CD14-positive monocyte (primary cell): ENCODE data around the gene SUGCT. TPM values are rescaled to one million over a fixed set of nuclear protein-coding genes. Genes with fewer than 3 reads are reported as not detected.

Source experiments
- DNase-seq, 3 donors: peaks; one replicate each; pipeline ENCODE4 v3.0.0-alpha.2; 2011 to 2022
- H2AFZ ChIP-seq: 2 replicates; pipeline ENCODE4 v1.6.0; 2012; ENCODE audit warnings: mild to moderate bottlenecking, low read depth, low read length, inconsistent platforms; ENCODE audit not compliant: insufficient read depth, poor library complexity, severe bottlenecking
- H3K27ac ChIP-seq, 2 donors: 1 replicate in 1 of 2; 2 replicates in 1 of 2; pipeline ENCODE4 v1.5.1; 2012 to 2013; ENCODE audit warnings: low read length in 2 of 2, control low read depth in 1 of 2, inconsistent platforms in 1 of 2, low read depth in 1 of 2, mild to moderate bottlenecking in 1 of 2
- H3K27me3 ChIP-seq, 2 donors: one replicate each; pipeline versions ENCODE4 v1.6.0 to v1.6.1; 2011 to 2013; ENCODE audit warnings: low read length in 2 of 2; ENCODE audit not compliant: control insufficient read depth in 2 of 2, insufficient read depth in 2 of 2
- H3K36me3 ChIP-seq, 2 donors: replicated peaks in 1 of 2; 1 replicate in 1 of 2; 2 replicates in 1 of 2; pipeline versions ENCODE4 v1.5.1 to v1.6.1; 2012 to 2013; ENCODE audit warnings: low read length in 2 of 2, control low read depth in 1 of 2, inconsistent platforms in 1 of 2, mild to moderate bottlenecking in 1 of 2; ENCODE audit not compliant: insufficient read depth in 2 of 2, control insufficient read depth in 1 of 2
- H3K4me1 ChIP-seq, 2 donors: 1 replicate in 1 of 2; 2 replicates in 1 of 2; pipeline versions ENCODE4 v1.5.1 to v1.6.1; 2012 to 2013; ENCODE audit warnings: low read length in 2 of 2, control low read depth in 1 of 2, inconsistent platforms in 1 of 2, mild to moderate bottlenecking in 1 of 2, moderate library complexity in 1 of 2; ENCODE audit not compliant: insufficient read depth in 2 of 2, control insufficient read depth in 1 of 2
- H3K4me2 ChIP-seq: replicated peaks from 2 replicates; pipeline ENCODE3; 2012; ENCODE audit warnings: low read length, moderate library complexity, mild to moderate bottlenecking; ENCODE audit not compliant: poor library complexity, severe bottlenecking; ENCODE audit errors: extremely low read depth
- H3K4me3 ChIP-seq, 3 experiments: fragments of 200-600 bp in 1 of 3; sonication (generic) in 1 of 3; replicated peaks in 1 of 3; 1 replicate in 2 of 3; 2 replicates in 1 of 3; pipeline ENCODE4 v1.5.1; 2011 to 2013; ENCODE audit warnings: low read length in 3 of 3, mild to moderate bottlenecking in 3 of 3, control low read depth in 2 of 3, low read depth in 2 of 3, inconsistent platforms in 1 of 3, moderate library complexity in 1 of 3
- H3K79me2 ChIP-seq: 2 replicates; pipeline ENCODE4 v1.6.0; 2012; ENCODE audit warnings: mild to moderate bottlenecking, control low read depth, inconsistent platforms, low read length, moderate library complexity; ENCODE audit not compliant: insufficient read depth
- H3K9ac ChIP-seq: 2 replicates; pipeline ENCODE4 v1.6.0; 2017; ENCODE audit warnings: low read length, mild to moderate bottlenecking; ENCODE audit not compliant: insufficient read depth, poor library complexity, severe bottlenecking
- H3K9me3 ChIP-seq, 2 donors: replicated peaks in 1 of 2; 1 replicate in 1 of 2; 2 replicates in 1 of 2; pipeline versions ENCODE4 v1.5.1 to v1.6.1; 2012 to 2013; ENCODE audit warnings: low read length in 2 of 2, control low read depth in 1 of 2; ENCODE audit not compliant: control insufficient read depth in 1 of 2, insufficient read depth in 1 of 2
- H4K20me1 ChIP-seq: 2 replicates; pipeline ENCODE4 v1.6.0; 2012; ENCODE audit warnings: mild to moderate bottlenecking, low read length, control low read depth, moderate library complexity; ENCODE audit not compliant: insufficient read depth
- H3K27ac Mint-ChIP-seq, 7 donors: one replicate each; pipeline ENCODE4 v1.8.0; 2020; ENCODE audit warnings: mild to moderate bottlenecking in 7 of 7, mixed read lengths in 7 of 7, moderate library complexity in 6 of 7, inconsistent platforms in 2 of 7
- H3K27me3 Mint-ChIP-seq, 3 donors: one replicate each; pipeline ENCODE4 v1.8.0; 2021 to 2022; ENCODE audit warnings: low read depth in 3 of 3, mild to moderate bottlenecking in 3 of 3, mixed read lengths in 3 of 3, moderate library complexity in 3 of 3, inconsistent platforms in 1 of 3
- H3K36me3 Mint-ChIP-seq, 2 donors: one replicate each; pipeline ENCODE4 v1.8.0; 2020; ENCODE audit warnings: mixed read lengths in 2 of 2, inconsistent platforms in 1 of 2, mild to moderate bottlenecking in 1 of 2
- H3K4me1 Mint-ChIP-seq: one replicate; pipeline ENCODE4 v1.8.0; 2020; ENCODE audit warnings: mild to moderate bottlenecking, mixed read lengths
- H3K4me3 Mint-ChIP-seq, 2 donors: one replicate each; pipeline ENCODE4 v1.8.0; 2020; ENCODE audit warnings: mild to moderate bottlenecking in 2 of 2, mixed read lengths in 2 of 2, moderate library complexity in 1 of 2
- H3K9me3 Mint-ChIP-seq, 7 donors: one replicate each; pipeline ENCODE4 v1.8.0; 2020 to 2022; ENCODE audit warnings: mixed read lengths in 7 of 7, mild to moderate bottlenecking in 6 of 7, moderate library complexity in 6 of 7, inconsistent platforms in 2 of 7
- WGBS: methylation state at CpG from one replicate; pipeline ENCODE4 v1.1.5; 2013; ENCODE audit warnings: missing lambda C conversion rate; ENCODE audit not compliant: insufficient coverage; 5-methylcytosine and 5-hydroxymethylcytosine counted together
- intact Hi-C, 2 donors: fragments of 100-400 bp; cut with micrococcal nuclease; formaldehyde crosslinking; loops; one replicate each; pipeline versions ENCODE4 v1.15.0 to v1.15.1; 2023
- polyA plus RNA-seq, 3 donors: library from polyadenylated mRNA; depleted of rRNA in 1 of 3; unstranded in 2 of 3; stranded (reverse) in 1 of 3; fragments of 300-500 nt in 2 of 3; fragments of >200 nt in 1 of 3; fragmentation: Illumina TruSeq in 2 of 3; gene quantifications; 1 replicate in 2 of 3; 2 replicates in 1 of 3; pipeline ENCODE4 v1.2.3, GENCODE V29; 2012 to 2021
- TF ChIP-seq, protein P1 (sequence below): fragments of 200-600 bp; IDR thresholded peaks from one replicate; pipeline ENCODE4 v1.8.0; 2022; ENCODE audit warnings: antibody characterized with exemption, mild to moderate bottlenecking

SUGCT gene
- polyA plus RNA-seq, 3 donors = not detected

DNA sequence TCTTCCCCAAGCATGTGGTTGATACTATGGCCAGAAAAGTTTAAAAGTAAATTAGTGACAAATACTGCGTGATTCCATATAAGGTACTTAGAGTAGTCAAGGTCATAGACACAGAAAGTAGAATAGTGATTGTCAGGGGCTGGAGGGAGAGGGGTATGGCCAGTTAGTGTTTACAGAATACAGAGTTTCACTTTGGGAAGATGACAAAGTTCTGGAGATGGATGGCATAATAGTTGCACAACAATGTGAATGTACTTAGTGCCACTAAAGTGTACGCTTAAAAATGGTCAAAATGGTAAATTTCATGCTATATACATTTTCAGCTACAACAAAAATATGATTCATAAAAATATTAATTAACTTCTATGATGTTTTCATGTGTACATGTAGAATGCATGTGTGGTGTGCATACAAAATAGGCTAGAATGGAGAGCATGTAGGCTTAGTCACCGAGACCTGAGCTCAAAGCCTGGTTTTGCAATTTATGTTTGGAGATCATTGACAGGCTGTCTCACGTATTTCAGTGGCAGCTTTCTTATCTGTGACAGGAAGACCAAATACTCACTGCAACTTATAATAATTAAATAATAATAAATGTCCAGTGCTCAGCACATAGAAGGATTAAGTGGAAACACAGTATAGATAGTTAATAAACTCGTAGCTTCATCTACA, 625.6 kb downstream of the SUGCT start:
- no peaks in the 10 kb centered on the region for H3K27me3 ChIP-seq
- Mint-ChIP-seq H3K27ac (no peak overlapping the region), H3K4me3 (no peak overlapping the region), H3K4me1 (no peaks in the 10 kb centered on the region), H3K27me3 (peaks cover 0 to 2% (median 0%) of the 10 kb centered on the region in 3 donors), H3K36me3 (no peaks in the 10 kb centered on the region), H3K9me3 (no peaks in the 10 kb centered on the region)
- TF ChIP-seq, protein P1, sequence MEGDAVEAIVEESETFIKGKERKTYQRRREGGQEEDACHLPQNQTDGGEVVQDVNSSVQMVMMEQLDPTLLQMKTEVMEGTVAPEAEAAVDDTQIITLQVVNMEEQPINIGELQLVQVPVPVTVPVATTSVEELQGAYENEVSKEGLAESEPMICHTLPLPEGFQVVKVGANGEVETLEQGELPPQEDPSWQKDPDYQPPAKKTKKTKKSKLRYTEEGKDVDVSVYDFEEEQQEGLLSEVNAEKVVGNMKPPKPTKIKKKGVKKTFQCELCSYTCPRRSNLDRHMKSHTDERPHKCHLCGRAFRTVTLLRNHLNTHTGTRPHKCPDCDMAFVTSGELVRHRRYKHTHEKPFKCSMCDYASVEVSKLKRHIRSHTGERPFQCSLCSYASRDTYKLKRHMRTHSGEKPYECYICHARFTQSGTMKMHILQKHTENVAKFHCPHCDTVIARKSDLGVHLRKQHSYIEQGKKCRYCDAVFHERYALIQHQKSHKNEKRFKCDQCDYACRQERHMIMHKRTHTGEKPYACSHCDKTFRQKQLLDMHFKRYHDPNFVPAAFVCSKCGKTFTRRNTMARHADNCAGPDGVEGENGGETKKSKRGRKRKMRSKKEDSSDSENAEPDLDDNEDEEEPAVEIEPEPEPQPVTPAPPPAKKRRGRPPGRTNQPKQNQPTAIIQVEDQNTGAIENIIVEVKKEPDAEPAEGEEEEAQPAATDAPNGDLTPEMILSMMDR = no peak
- H3K4me2 ChIP-seq = no peak overlapping the region
- no peaks in the 10 kb centered on the region for H4K20me1 ChIP-seq
- H3K79me2 ChIP-seq = no peaks in the 10 kb centered on the region
- H3K9ac ChIP-seq = no peak overlapping the region
- no peak overlapping the region for H3K4me3 ChIP-seq
- WGBS = 60% methylated on average over 1 of the region's 5 CpGs
- no peak overlapping the region for H3K27ac ChIP-seq
- no peaks in the 10 kb centered on the region for H3K36me3 ChIP-seq
- DNase-seq = no peak
- no peaks in the 10 kb centered on the region for H3K9me3 ChIP-seq
- intact Hi-C loops = no loop called here
- H2AFZ ChIP-seq = no peak overlapping the region
- H3K4me1 ChIP-seq = no peaks in the 10 kb centered on the region

DNA sequence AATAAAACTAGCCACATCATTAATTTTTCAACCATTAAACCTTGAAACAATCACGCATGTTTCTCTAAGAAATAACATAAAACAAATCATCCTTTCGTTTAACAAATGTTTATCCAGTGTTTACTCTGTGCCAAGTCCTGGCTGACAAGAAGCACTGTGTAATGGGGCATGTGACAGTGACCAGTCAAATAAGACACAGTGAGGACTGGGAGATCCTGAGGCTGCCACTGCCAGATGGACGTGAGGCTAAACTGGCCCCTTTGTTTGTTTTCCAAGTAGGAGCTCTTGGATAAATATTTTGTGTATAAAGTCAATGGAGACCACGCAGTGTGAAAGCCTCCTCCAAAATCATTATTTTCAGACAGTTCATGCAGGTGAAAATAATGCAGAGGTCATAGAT, 626.2 kb downstream of the SUGCT start:
- H3K27me3 ChIP-seq = no peaks in the 10 kb centered on the region
- H3K79me2 ChIP-seq = no peaks in the 10 kb centered on the region
- no peak overlapping the region for H3K9ac ChIP-seq
- no peak overlapping the region for H3K4me3 ChIP-seq
- no peaks in the 10 kb centered on the region for H3K4me1 ChIP-seq
- H3K36me3 Mint-ChIP-seq = no peaks in the 10 kb centered on the region
- H3K4me1 Mint-ChIP-seq = no peaks in the 10 kb centered on the region
- no peaks in the 10 kb centered on the region for H4K20me1 ChIP-seq
- no peak overlapping the region for H3K4me2 ChIP-seq
- no peak overlapping the region for H3K27ac ChIP-seq
- H3K9me3 Mint-ChIP-seq = no peaks in the 10 kb centered on the region
- intact Hi-C loops = no loop called here
- no CpG with 5 or more reads among the region's 4 CpGs for WGBS
- H3K27me3 Mint-ChIP-seq = peaks cover 0 to 2% (median 0%) of the 10 kb centered on the region in 3 donors
- no peaks in the 10 kb centered on the region for H3K36me3 ChIP-seq
- TF ChIP-seq, protein P1 = no peak
- no peak overlapping the region for H2AFZ ChIP-seq
- H3K27ac Mint-ChIP-seq = no peak overlapping the region
- no peak for DNase-seq
- H3K4me3 Mint-ChIP-seq = no peak overlapping the region
- H3K9me3 ChIP-seq = no peaks in the 10 kb centered on the region
